Measurements from ENCODE around the gene CCDC85B. TPM values are rescaled to one million over a fixed set of nuclear protein-coding genes. Genes with fewer than 3 reads are reported as not detected.
A peak's percentile ranks its signal among the peaks of the same experiment; 100 is the strongest.

CCDC85B gene
- total RNA-seq, 1 experiment from 2014 or later, result 14.7 TPM

DNA sequence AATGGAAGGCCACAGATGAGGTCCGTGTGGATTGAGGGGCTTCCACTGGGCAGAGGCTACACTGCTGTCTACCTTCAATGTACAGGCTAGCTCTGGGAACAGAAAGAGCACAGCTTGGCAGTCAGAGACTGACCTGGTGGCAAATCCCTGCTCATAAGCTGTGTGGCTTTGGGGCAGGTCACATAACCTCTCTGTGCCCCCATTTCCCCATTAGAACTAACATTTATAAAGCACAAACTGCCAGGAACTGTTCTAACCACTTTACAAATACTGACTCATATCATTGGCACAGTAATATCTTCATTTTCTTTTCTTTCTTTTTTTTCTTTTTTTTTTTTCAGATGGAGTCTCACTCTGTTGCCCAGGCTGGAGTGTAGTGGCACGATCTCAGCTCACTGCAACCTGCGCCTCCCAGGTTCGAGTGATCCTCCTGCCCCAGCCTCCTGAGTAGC lies 6.6 kb downstream of the CCDC85B start:
- Mint-ChIP-seq H3K36me3 (ENCODE audit: insufficient read depth, unreplicated experiment) (peaks cover 27% of the 10 kb centered on the region), H3K4me3 (ENCODE audit: unreplicated experiment) (no peak overlapping the region), H3K27ac (ENCODE audit: unreplicated experiment) (no peak overlapping the region), H3K27me3 (ENCODE audit: insufficient read depth, unreplicated experiment) (no peaks in the 10 kb centered on the region), H3K9me3 (ENCODE audit: unreplicated experiment) (no peaks in the 10 kb centered on the region), H3K4me1 (ENCODE audit: low read depth, unreplicated experiment) (peaks cover 11% of the 10 kb centered on the region)
- CTCF ChIA-PET, result interaction anchor here (0.7 to 1.4 kb wide), 4 partner anchors 9 to 87 kb away, joined by 3 to 19 read pairs (median 6); partner anchors contain the start of gene FIBP
- H3K27me3 ChIP-seq (replicated peaks; ENCODE audit: control insufficient read depth, insufficient read depth, low read length), result no peaks in the 10 kb centered on the region; the same call in 1 of the 2 replicates
- peaks cover 11% of the 10 kb centered on the region for H3K4me1 ChIP-seq
- no peak overlapping the region for H3K4me3 ChIP-seq (ENCODE audit: low read depth, low read length)
- POLR2A ChIA-PET, result no interaction called here
- H3K9me3 ChIP-seq, result no peaks in the 10 kb centered on the region
- intact Hi-C loops (cut with micrococcal nuclease; ENCODE audit: unreplicated experiment), result no loop called here
- no peak for DNase-seq
- BruUV-seq (replicated peaks), result no TSS peak
- H3K36me3 ChIP-seq (ENCODE audit: control insufficient read depth, insufficient read depth, low read length), result no peaks in the 10 kb centered on the region
- TF ChIP-seq, protein P1, sequence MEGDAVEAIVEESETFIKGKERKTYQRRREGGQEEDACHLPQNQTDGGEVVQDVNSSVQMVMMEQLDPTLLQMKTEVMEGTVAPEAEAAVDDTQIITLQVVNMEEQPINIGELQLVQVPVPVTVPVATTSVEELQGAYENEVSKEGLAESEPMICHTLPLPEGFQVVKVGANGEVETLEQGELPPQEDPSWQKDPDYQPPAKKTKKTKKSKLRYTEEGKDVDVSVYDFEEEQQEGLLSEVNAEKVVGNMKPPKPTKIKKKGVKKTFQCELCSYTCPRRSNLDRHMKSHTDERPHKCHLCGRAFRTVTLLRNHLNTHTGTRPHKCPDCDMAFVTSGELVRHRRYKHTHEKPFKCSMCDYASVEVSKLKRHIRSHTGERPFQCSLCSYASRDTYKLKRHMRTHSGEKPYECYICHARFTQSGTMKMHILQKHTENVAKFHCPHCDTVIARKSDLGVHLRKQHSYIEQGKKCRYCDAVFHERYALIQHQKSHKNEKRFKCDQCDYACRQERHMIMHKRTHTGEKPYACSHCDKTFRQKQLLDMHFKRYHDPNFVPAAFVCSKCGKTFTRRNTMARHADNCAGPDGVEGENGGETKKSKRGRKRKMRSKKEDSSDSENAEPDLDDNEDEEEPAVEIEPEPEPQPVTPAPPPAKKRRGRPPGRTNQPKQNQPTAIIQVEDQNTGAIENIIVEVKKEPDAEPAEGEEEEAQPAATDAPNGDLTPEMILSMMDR (IDR thresholded peaks at IDR 0.05; ENCODE audit: insufficient read depth in 1 of 2, low read depth in 1 of 2, low read length in 1 of 2, severe bottlenecking in 1 of 2, unreplicated experiment in 1 of 2), result no peak

DNA sequence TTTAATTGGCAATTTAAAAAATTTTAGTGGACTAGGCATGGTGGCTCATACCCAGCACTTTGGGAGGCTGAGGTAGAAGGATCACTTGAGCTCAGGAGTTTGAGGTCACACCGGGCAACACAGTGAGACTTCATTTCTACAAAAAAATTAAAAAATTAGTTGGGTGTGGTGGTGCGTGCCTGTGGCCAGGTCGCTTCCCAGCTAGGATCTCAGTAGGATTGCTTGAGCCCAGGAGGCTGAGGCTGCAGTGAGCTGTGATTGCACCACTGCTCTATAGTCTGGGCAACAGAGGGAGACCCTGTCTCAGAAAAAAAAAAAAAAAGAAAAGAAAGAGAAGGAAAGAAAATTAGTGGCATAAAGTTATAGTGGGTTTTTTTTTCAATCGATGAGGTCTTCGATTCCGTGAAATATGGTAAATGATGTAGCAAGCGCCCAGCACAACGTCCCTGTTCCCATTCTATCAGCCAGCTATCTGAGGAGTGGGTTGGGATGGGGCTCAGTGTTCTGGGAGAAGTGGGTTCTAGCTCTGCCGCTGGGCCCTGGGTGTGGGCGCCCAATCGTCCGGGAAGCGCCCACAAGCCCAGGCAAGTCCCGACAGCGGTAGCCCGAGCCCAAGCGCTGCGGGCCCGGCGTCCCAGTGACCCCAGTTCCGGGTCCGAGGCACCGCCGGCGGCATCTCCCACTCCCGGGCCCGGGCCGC lies 8.3 kb downstream of the CCDC85B start:
- Histone ChIP-seq H3K4me1 (peaks cover 29% of the 10 kb centered on the region), H3K4me3 (ENCODE audit: low read depth, low read length) (peak overlapping the region; percentile 75), H3K36me3 (ENCODE audit: control insufficient read depth, insufficient read depth, low read length) (no peaks in the 10 kb centered on the region), H3K9me3 (no peaks in the 10 kb centered on the region), H3K27me3 (replicated peaks; ENCODE audit: control insufficient read depth, insufficient read depth, low read length) (no peaks in the 10 kb centered on the region; the same call in 1 of the 2 replicates)
- CTCF ChIA-PET, result interaction anchor here (0.8 to 4.3 kb wide), 5 partner anchors 8 to 39 kb away, joined by 3 to 30 read pairs (median 5); partner anchors contain the start of genes CCDC85B and FIBP
- intact Hi-C loops (cut with micrococcal nuclease; ENCODE audit: unreplicated experiment), result no loop called here
- Mint-ChIP-seq H3K9me3 (ENCODE audit: unreplicated experiment) (no peaks in the 10 kb centered on the region), H3K4me3 (ENCODE audit: unreplicated experiment) (peak overlapping the region; percentile 79), H3K36me3 (ENCODE audit: insufficient read depth, unreplicated experiment) (peaks cover 19% of the 10 kb centered on the region), H3K27ac (ENCODE audit: unreplicated experiment) (peak overlapping the region; percentile 76), H3K27me3 (ENCODE audit: insufficient read depth, unreplicated experiment) (no peaks in the 10 kb centered on the region), H3K4me1 (ENCODE audit: low read depth, unreplicated experiment) (peaks cover 17% of the 10 kb centered on the region)
- no peak for DNase-seq
- TF ChIP-seq, protein P1 (IDR thresholded peaks at IDR 0.05; ENCODE audit: insufficient read depth in 1 of 2, low read depth in 1 of 2, low read length in 1 of 2, severe bottlenecking in 1 of 2, unreplicated experiment in 1 of 2), result no peak
- TSS peak; percentile 24 for BruUV-seq (replicated peaks)
- POLR2A ChIA-PET, result interaction anchor here (0.6 to 2.7 kb wide), 2 partner anchors 8 to 38 kb away, joined by 3 to 27 read pairs; partner anchors contain the start of gene CCDC85B

DNA sequence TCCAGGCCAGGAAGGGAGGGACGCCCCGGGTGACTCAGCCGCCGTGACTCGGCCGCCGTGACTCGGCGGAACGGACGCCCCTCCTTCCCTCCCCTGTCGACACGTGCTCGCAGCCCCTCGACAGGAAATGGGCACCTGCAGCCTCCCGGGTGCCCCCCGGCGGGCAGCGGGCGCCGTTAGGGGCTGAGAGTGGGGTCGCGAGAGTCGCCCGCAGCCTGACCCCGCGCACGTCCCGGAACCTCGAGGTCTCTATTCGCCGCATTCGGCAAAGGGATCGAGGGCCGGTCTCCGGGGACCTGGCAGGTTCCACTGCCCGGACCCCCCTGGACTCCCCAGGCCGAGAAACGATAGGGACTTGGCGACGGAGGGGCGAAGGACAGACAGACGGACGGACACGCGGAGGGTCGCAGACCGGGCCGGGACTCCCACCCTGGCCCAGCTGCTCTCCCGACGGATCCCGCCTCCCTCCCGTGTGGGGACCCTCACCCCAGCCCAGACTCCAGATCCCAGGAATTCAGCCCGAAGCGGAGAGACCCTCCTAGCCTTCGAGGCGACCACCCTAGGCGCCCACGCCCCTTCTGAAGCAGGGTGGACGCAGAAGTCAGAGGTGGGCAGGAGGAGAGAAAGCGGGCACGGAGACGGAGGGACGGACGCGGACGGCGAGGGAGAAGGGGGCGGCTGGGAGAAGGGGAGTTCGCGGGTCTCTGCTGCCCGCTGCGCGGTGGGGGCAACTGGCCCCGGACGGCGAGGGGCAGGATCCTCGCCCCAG lies 9.1 kb downstream of the CCDC85B start:
- H3K4me3 Mint-ChIP-seq (ENCODE audit: unreplicated experiment), result peak overlapping the region; percentile 79
- peaks cover 22% of the 10 kb centered on the region for H3K4me1 Mint-ChIP-seq (ENCODE audit: low read depth, unreplicated experiment)
- CTCF ChIA-PET, result interaction anchor here (1.2 to 4.3 kb wide), 5 partner anchors 9 to 40 kb away, joined by 3 to 30 read pairs (median 7); partner anchors contain the start of genes CCDC85B and FIBP
- H3K9me3 Mint-ChIP-seq (ENCODE audit: unreplicated experiment), result no peaks in the 10 kb centered on the region
- H3K27ac Mint-ChIP-seq (ENCODE audit: unreplicated experiment), result peak overlapping the region; percentile 76
- Histone ChIP-seq H3K4me1 (peaks cover 29% of the 10 kb centered on the region), H3K36me3 (ENCODE audit: control insufficient read depth, insufficient read depth, low read length) (no peaks in the 10 kb centered on the region), H3K9me3 (no peaks in the 10 kb centered on the region), H3K27me3 (replicated peaks; ENCODE audit: control insufficient read depth, insufficient read depth, low read length) (no peaks in the 10 kb centered on the region; the same call in 1 of the 2 replicates), H3K4me3 (ENCODE audit: low read depth, low read length) (peak overlapping the region; percentile 75)
- intact Hi-C loops (cut with micrococcal nuclease; ENCODE audit: unreplicated experiment), result loop anchor here (1.0 kb wide), 2 partner anchors 11 to 12 kb away; partner anchors contain the start of gene FIBP
- POLR2A ChIA-PET, result interaction anchor here (0.6 to 2.7 kb wide), 2 partner anchors 9 to 39 kb away, joined by 3 to 27 read pairs; partner anchors contain the start of gene CCDC85B
- H3K27me3 Mint-ChIP-seq (ENCODE audit: insufficient read depth, unreplicated experiment), result no peaks in the 10 kb centered on the region
- no TSS peak for BruUV-seq (replicated peaks)
- H3K36me3 Mint-ChIP-seq (ENCODE audit: insufficient read depth, unreplicated experiment), result peaks cover 19% of the 10 kb centered on the region
- TF ChIP-seq, protein P1 (IDR thresholded peaks at IDR 0.05; ENCODE audit: insufficient read depth in 1 of 2, low read depth in 1 of 2, low read length in 1 of 2, severe bottlenecking in 1 of 2, unreplicated experiment in 1 of 2), result no peak
- DNase-seq, result peak; percentile 70 to 72

All from Caco-2 (cell line).